Erythroblast (primary cell): Measurements from ENCODE around the gene TMEM238.
"Not testable (repeated sequence)": the region's sequence is repeated elsewhere in the genome, so short reads cannot be mapped to it uniquely, and the experiment has no call there.

ENCODE experiments used
- DNase-seq, 2 experiments: peaks; one replicate each; lab custom pipeline; 2025; lab: John Stamatoyannopoulos, UW
- GATA1 ChIP-seq: IDR thresholded peaks from 2 replicates; pipeline ENCODE4 v1.6.1; 2011; ENCODE audit warnings: low read depth, mild to moderate bottlenecking, control low read depth, low read length, moderate library complexity
- POLR2A ChIP-seq: IDR thresholded peaks from 2 replicates; pipeline ENCODE4 v1.6.1; 2011; ENCODE audit warnings: mild to moderate bottlenecking, low read length

The TMEM238 gene

DNA sequence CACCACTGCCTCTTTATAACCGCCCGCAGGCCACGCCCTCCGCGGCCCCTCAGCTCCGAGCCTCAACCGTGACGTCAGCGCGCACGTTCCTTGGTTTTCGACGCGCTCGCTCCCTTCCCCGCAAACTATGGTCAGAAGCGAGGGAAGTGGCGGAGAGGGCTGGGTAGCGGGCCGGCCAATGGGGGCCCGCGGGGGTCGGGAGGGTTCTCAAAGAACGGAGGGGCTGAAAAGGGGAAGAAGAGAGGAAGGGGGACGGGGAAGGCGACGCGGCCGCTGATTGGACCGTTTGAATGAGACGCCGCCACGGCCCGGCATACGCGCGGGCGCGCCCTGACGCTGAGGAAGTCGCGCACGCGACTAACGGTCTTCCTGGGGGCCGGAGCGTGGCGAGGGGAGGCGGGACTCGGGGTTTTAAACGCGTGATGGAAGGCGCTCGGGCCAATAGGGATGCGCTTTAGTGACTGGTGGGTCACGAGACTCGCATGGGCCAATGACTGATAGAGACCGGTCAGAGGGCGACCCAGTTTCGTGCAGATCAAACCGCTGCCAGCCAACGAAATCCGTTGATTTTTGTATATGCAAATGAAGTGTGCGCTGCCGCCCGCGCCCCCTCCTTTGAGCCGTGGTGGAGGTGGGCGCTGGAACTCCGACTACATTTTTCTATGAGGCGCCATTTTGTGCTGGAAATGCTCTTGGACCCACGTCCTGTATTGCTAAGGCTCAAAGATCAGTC is 23.9 kb upstream of the TMEM238 start:
- TF ChIP-seq POLR2A, result peak; percentile 72
- no peak for TF ChIP-seq GATA1
- peak; percentile 98 to 99 for DNase-seq

DNA sequence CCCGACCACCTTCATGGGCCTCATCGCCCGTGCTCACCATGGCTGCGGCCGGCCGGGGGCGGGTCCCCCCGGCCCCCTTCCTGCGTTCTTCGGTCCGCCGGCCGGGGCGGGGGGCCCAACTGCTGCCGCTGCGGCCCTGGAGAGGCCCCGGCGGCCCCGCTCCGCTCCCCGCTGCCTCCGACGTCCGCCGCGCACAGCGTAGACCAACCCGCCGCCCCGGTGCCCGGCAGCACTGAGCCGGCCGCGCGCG is 23.4 kb upstream of the TMEM238 start, which contains the start of gene UBE2S:
UBE2S (minus strand) TSS at position 239 of the 250 bp plus-strand sequence; CDS start at position 40, 199 bp downstream.
- peak; percentile 96 for TF ChIP-seq POLR2A

DNA sequence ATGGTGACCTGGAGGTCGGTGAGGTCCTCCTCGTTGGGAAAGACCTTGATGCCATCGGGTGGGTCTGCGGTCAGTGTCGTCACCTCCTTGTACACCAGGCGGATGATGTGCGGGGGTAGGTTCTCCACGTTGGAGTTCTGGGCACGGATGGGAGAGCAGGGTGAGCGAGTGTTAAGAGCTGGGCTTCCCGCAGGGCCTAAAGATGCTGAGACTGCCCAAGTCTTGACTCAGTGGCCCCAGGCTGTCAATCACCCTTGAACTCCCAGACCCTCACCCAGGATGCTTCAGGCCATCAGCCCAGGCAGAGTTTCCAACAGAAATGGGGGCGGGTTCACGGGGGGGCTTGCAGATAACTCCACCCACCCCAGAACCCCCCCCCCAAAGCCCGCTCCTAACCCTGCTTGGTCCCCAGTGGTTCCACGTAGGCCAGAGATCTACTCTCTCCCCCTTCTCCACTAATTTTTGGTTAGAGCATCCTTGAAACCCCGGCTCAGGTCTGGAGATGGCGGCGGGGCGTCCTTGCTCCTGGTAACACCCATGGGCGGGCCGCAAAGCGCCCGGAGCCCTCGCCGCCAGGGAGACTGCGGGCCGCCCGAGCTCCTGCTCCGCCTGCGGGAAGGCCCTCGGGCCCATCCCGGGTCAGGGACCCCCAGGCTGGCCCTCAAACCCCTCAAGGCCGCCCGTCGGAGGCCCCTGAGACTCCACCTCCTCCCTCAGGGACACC is 22.9 kb upstream of the TMEM238 start:
- peak; percentile 76 to 86 for DNase-seq
- TF ChIP-seq POLR2A, result no peak
- no peak for TF ChIP-seq GATA1

More for the DNA sequence above, 23.4 kb upstream of the TMEM238 start, which contains the start of gene UBE2S:
- DNase-seq, result not testable (repeated sequence)

DNA sequence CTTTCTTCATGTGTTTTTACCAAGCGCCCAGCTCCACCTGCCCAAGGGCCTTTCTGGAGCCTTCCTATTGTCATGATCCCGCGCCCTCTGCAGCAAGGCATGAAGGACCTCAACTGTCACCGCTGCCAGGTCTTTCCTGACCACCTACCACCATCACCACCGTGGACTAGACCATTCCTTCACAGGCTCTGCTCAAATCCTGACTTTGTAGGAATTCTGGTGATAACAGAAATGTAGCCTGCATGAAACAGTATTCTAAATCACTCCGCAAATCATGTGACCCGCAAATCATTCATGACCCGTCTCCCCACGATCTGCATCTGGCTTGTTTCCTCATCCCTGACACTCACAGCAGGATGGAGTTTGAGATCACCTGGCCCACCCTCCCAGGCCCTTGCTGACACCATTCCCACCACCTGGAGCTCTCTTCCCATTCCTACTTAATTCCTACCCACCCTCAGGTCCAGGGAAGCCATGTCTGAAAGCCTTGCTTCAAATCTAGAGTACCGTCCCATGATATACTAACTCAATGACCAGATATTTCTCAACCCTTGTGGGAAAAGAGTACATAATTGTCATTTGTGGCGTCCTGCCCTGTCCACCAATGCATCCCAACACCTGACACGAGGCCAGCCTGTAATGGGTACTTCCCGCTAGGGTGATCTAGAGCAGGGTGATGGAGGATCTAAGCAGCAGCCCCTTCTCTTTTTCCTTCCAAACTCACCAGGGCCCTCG is 22.2 kb upstream of the TMEM238 start:
- no peak for TF ChIP-seq POLR2A
- no peak for TF ChIP-seq GATA1
- peak in 1 of 2 experiments; percentile 51 for DNase-seq

DNA sequence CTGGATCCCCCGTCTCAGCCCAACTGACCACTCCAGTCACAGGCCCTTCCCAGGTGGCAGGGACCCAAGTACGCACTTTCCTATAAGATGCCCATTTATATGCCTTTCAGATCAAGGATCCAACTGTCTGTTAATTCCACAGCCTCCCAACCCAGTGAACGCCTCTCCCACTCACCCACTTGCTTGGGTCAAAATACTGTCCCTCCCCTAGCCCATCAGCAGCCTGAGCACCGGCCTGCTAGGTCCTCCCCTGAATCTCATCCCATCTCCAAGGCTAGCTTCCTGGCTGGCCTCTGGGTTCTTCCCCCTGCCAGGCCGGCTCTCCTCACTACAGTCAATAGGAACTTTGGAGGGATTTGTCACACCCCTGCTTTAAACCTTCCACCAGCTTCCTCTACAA is 21.5 kb upstream of the TMEM238 start:
- no peak for DNase-seq
- TF ChIP-seq POLR2A, result no peak
- no peak for TF ChIP-seq GATA1

DNA sequence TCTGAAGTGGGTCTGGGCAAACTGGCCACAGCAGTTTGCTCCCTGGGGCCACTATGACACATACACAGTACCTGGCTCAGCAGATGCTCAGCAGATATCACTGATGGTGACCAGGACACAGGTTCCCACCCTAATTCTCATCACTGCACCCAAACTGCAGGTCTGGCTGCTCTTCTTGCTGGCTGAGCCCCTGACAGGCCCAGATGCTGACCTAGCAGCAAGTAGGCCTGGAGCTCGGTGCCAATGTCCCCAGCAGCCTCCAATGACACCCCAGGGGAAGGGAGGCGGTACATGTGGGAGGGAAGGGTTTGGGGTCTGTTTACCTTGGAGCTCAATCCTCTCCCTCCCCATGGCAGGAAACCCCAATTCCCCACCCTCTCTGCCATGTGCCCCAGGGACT is 18.4 kb upstream of the TMEM238 start:
- TF ChIP-seq GATA1 (no peak), POLR2A (no peak)
- DNase-seq, result no peak

DNA sequence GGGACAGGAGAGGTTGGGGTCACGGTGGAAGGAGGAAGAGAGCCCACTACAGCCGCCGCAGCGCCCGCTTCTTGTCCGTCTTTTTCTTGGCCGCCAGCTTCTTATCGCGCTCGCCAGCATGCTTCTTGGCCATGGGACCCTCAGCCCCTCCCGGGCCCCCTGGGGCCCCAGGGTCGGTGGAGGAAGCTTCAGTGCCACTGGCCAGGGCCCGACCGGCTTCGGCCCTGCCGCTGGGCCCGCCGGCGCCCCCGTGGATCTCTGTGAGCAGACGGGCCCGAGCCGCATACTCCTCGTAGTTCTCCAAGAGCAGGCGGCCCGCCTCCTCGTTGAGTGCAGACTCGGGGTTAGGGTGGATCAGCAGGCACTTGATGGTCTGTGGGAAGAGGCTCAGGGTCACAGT is 17.3 kb upstream of the TMEM238 start:
- not testable (repeated sequence) for DNase-seq

DNA sequence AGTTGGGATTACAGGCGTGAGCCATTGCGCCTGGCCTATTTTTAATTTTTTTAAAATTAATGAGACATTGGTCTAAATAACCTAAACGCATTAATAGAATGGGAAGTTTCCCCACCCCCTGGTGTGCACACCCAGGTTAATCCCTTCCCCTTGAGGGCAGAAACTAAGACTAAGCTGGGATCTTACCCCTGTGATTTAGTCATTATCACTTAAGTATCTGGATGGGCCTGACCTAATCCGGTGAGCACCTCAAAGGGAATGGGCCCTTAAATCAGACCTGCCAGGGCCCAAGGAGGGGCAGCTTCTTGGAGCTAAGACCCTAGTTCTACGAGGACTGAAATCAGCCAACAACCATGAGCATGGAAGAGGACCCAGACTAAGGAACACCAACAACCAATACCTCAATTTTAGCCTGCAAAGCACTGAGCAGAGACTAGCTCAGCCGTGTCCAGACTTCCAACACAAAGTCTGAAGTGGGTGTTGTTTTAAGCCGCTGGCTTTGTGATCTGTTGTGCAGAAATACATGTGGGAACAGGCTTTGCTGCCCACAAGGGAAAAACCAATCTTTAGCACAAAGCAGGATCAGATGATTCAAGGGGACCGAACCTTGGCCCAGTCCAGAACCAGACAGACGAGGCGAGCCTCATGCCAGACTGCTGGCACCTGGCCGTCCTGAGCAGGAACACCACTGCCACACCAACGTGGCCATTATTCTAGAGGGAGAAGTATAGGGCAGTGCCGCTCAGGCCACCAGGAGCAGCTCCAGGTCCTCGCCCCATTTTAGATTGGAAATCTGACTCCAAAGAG is 16.4 kb upstream of the TMEM238 start:
- TF ChIP-seq GATA1, result no peak
- TF ChIP-seq POLR2A, result no peak
- no peak for DNase-seq

DNA sequence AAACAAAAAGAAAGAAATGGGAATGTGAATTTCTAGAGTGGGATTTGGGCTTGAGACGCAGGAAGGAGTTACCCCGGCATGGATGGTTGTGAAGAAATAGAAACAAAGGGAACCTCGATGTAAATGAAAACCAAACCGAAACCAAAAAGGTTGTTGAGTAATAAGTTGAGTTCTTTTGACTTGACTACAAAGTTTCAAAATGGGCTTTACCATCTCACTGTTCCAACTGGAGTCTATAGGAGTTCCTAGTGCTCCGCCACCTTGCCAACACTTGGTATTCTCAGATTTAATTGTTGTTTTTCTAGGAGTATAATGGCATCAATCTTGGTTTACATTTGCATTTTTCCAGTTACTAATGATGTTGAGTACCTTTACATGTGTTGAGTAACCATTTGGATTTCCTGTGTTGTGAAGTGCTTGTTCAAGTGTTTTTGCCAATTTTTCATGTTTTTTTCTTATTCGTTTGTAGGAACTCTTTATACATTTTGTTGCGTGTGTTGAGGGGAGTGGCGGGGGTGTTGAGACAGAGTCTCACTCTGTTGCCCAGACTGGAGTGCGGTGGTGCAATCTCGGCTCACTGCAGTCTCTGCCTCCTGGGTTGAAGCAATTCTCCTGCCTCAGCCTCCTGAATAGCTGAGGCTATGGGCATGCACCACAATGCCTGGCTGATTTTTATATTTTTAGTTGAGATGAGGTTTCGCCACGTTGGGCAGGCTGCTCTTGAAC is 14.3 kb upstream of the TMEM238 start:
- TF ChIP-seq GATA1 (no peak), POLR2A (no peak)
- no peak for DNase-seq

DNA sequence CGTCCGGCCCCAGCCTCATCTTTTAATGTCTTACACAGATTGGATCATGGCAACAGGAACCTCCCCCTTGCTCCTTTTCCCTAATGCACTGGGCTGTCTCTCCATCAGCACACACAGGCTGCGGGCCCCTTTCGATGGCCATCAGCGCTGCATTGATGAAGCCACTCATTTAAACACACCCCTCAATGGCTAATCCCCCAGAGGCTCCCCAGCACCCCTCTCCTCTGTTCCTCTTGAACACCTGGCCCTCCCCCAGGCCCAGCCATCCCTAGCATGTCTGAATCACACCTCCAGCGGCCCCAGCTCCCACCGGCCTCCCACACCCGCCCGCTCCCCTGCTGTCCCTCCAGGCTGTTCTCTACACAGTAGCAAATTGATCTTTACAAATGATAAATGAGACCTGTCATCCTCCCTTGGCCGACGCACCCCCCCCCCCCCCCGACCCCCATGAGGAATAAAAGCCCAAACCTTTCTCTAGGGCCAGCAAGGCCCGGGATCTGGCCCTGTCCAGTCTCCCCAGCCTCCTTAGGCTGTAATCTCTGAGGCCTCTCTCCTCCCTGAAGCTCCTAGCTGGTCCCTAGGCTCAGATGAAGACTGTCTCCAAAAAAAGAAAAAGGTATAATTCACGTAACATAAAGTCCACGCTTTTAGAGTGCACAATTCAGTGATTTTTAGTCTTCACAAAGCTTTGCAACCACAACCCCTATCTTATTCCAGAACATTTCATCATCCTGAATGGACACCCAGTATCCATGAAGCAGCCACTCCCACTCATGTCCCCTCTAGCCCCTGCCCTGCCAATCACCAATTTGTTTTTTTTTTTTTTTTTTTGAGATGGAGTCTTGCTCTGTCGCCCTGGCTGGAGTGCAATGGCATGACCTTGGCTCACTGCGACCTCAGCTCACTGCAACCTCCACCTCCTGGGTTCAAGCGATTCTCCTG is 9.0 kb upstream of the TMEM238 start:
- TF ChIP-seq GATA1, result no peak
- TF ChIP-seq POLR2A, result no peak
- no peak for DNase-seq

DNA sequence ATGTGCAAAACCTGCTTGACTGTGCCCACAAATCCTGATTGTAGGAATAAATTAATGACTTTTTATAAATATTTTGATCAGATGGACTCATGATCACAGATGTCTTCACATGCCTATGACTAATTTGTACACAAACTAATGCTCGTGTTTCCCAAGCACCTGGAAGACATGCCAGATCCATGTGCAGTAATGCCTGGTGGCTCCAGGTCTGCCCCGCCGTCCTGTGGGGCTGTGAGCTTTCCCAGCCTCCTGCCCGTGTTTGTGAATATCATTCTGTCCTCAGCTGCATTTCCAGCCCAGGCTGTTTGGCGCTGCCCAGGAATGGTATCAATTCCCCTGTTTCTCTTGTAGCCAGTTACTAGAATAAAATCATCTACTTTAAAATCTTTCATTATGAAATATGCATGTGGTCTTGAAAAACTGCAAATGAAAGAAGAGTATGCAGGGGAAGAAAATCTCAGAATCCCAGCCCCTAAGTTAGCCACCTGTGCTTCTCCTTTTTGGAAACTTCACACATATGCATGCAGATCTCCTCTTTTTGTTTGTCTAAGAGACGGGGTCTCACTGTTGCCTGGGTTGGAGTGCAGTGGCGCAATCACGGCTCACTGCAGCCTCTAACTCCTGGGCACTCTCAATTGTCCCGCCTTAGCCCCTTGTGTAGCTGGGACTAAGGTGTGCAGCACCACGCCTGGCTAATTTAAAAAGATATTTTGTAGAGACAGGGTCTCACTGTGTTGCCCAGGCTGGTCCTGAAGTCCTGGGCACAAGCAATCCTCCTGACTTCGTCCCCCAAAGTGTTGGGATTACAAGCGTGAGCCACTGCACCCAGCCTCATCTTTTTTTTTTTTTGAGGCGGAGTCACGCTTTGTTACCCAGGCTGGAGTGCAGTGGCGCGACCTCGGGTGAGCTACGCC is 7.9 kb upstream of the TMEM238 start:
- no peak for TF ChIP-seq GATA1
- TF ChIP-seq POLR2A, result no peak
- no peak for DNase-seq
